GM12878 (cell line): Measurements from ENCODE around the gene IGSF8. TPM values are rescaled to one million over a fixed set of nuclear protein-coding genes. Genes with fewer than 3 reads are reported as not detected.

Experiments used
- ATAC-seq: fragments of 200-7000 bp; cut with Tn5 transposase; 3 replicates; pipeline ENCODE4 v1.9.1; 2020; ENCODE audit warnings: mild to moderate bottlenecking, moderate library complexity
- BruUV-seq: library from RNA; stranded (reverse); fragments of 400-500 nt; replicated peaks from 2 replicates; lab custom pipeline; 2021; lab: Mats Ljungman, UMichigan
- CTCF ChIA-PET: fragments of 300-600 bp; sonication (Branson Sonifier 250); formaldehyde crosslinking; extraction: SDS; loops from one replicate; lab custom pipeline; 2021; ENCODE audit warnings: inconsistent platforms; lab: Yijun Ruan, JAX
- POLR2A ChIA-PET: fragments of 350-600 bp; formaldehyde crosslinking; extraction: SDS; loops from one replicate; lab custom pipeline; 2021; ENCODE audit warnings: inconsistent platforms; lab: Charles Lee
- RAD21 ChIA-PET: fragments of 300-600 bp; sonication (Branson Sonifier 250); formaldehyde crosslinking; loops from one replicate; lab custom pipeline; 2023; ENCODE audit warnings: antibody characterized with exemption; ENCODE audit not compliant: unreplicated experiment; lab: Charles Lee
- SMC1A ChIA-PET: fragments of 300-600 bp; sonication (Branson Sonifier 250); formaldehyde crosslinking; loops from one replicate; lab custom pipeline; 2023; ENCODE audit not compliant: unreplicated experiment, uncharacterized antibody; lab: Charles Lee
- DNase-seq: peaks from one replicate; pipeline ENCODE4 v3.0.0-alpha.2; 2011; ENCODE audit warnings: low read depth, low spot score
- FAIRE-seq: peaks from 3 replicates; lab custom pipeline; 2011; peaks lifted over from hg19 to GRCh38; lab: Jason Lieb, UNC
- H2AFZ ChIP-seq: 2 replicates; pipeline ENCODE4 v1.6.0; 2011; ENCODE audit warnings: low read depth, low read length, control low read depth; ENCODE audit not compliant: control insufficient read depth
- H3K27ac ChIP-seq: 2 replicates; pipeline ENCODE4 v1.5.1; 2011; ENCODE audit warnings: control low read depth; ENCODE audit not compliant: control insufficient read depth, insufficient read depth
- H3K27me3 ChIP-seq, 2 experiments: replicated peaks in 1 of 2; 2 replicates each; pipeline versions ENCODE4 v1.6.0 to v1.6.1; 2011; ENCODE audit warnings: low read length in 1 of 2; ENCODE audit not compliant: control insufficient read depth in 2 of 2, insufficient read depth in 2 of 2
- H3K36me3 ChIP-seq, 2 experiments: 2 replicates each; pipeline ENCODE4 v1.5.1; 2011; ENCODE audit warnings: low read length in 1 of 2; ENCODE audit not compliant: control insufficient read depth in 2 of 2, insufficient read depth in 2 of 2
- H3K4me1 ChIP-seq: 2 replicates; pipeline ENCODE4 v1.6.1; 2011; ENCODE audit warnings: mild to moderate bottlenecking, low read length, moderate library complexity, mixed read lengths; ENCODE audit not compliant: control insufficient read depth, insufficient read depth
- H3K4me2 ChIP-seq: 2 replicates; pipeline ENCODE4 v1.6.0; 2011; ENCODE audit warnings: control low read depth; ENCODE audit not compliant: control insufficient read depth, insufficient read depth
- H3K4me3 ChIP-seq: fragments of 200-600 bp; sonication (generic); 2 replicates; pipeline ENCODE4 v1.5.1; 2016
- H3K79me2 ChIP-seq: 2 replicates; pipeline ENCODE4 v1.6.0; 2011; ENCODE audit warnings: low read length; ENCODE audit not compliant: control insufficient read depth, insufficient read depth
- H3K9ac ChIP-seq: 2 replicates; pipeline ENCODE4 v1.8.0; 2011; ENCODE audit warnings: low read length, control low read depth, mixed read lengths; ENCODE audit not compliant: control insufficient read depth, insufficient read depth
- H3K9me3 ChIP-seq: replicated peaks from 3 replicates; pipeline ENCODE4 v1.5.1; 2011; ENCODE audit warnings: mild to moderate bottlenecking, low read length; ENCODE audit not compliant: control insufficient read depth, insufficient read depth
- H4K20me1 ChIP-seq: 2 replicates; pipeline ENCODE4 v1.6.0; 2011; ENCODE audit not compliant: control insufficient read depth, insufficient read depth
- ASH2L ChIP-seq: fragments of 300-600, 200-600 bp; sonication (generic); IDR thresholded peaks from 2 replicates; pipeline ENCODE4 v1.6.1; 2017; ENCODE audit warnings: low read depth, mild to moderate bottlenecking, borderline replicate concordance
- CEBPB ChIP-seq, 2 experiments: fragments of 150-350 bp in 1 of 2; IDR thresholded peaks; 2 replicates each; pipeline ENCODE4 v1.6.1; 2012 to 2014; ENCODE audit warnings: low read depth in 2 of 2, low read length in 2 of 2, borderline replicate concordance in 1 of 2, inconsistent platforms in 1 of 2
- CREM ChIP-seq: IDR thresholded peaks from 2 replicates; pipeline ENCODE4 v1.6.1; 2014; ENCODE audit warnings: antibody characterized with exemption, low read depth
- CTCF ChIP-seq, 3 experiments: IDR thresholded peaks in 2 of 3; conservative IDR thresholded peaks in 1 of 3; 2 replicates each; pipeline ENCODE4 v1.5.1; 2011; ENCODE audit warnings: low read depth in 3 of 3, low read length in 3 of 3, mild to moderate bottlenecking in 3 of 3, control low read depth in 2 of 3, moderate library complexity in 2 of 3, inconsistent platforms in 1 of 3, mixed read lengths in 1 of 3; ENCODE audit not compliant: control insufficient read depth in 2 of 3, insufficient read depth in 1 of 3; ENCODE audit errors: extremely low read depth in 1 of 3
- EZH2 ChIP-seq: IDR thresholded peaks from 2 replicates; pipeline ENCODE4 v1.6.1; 2012; ENCODE audit warnings: low read depth, mild to moderate bottlenecking, control low read depth, inconsistent platforms, low read length, borderline replicate concordance; ENCODE audit not compliant: control insufficient read depth
- GABPA ChIP-seq: IDR thresholded peaks from 2 replicates; pipeline ENCODE4 v1.6.1; 2014; ENCODE audit warnings: antibody characterized with exemption, low read depth, mild to moderate bottlenecking, inconsistent platforms
- IKZF2 ChIP-seq, 2 experiments: fragments of 450-650 bp; IDR thresholded peaks; 2 replicates each; pipeline ENCODE4 v1.6.1; 2017; ENCODE audit warnings: mild to moderate bottlenecking in 2 of 2, moderate library complexity in 2 of 2
- KDM1A ChIP-seq: fragments of 200-600 bp; sonication (generic); IDR thresholded peaks from 2 replicates; pipeline ENCODE4 v1.6.1; 2016; ENCODE audit warnings: borderline replicate concordance
- SIN3A ChIP-seq: IDR thresholded peaks from 2 replicates; pipeline ENCODE4 v1.6.1; 2012; ENCODE audit warnings: low read depth, low read length, improper control_type of control experiment
- SMC3 ChIP-seq: IDR thresholded peaks from 2 replicates; pipeline ENCODE4 v1.6.1; 2011; ENCODE audit warnings: low read length, improper control_type of control experiment, borderline replicate concordance
- YY1 ChIP-seq: IDR thresholded peaks from 2 replicates; pipeline ENCODE4 v1.6.1; 2011; ENCODE audit warnings: low read depth, mild to moderate bottlenecking, low read length
- ZNF622 ChIP-seq: fragments of 450-650 bp; IDR thresholded peaks from 2 replicates; pipeline ENCODE4 v1.6.1; 2017; ENCODE audit warnings: mild to moderate bottlenecking, inconsistent platforms
- WGBS: methylation state at CpG from one replicate; pipeline ENCODE4 v1.1.6; 2016; ENCODE audit warnings: low lambda C conversion rate; ENCODE audit not compliant: insufficient replicate concordance, insufficient coverage; ENCODE audit errors: missing lambda C conversion rate; 5-methylcytosine and 5-hydroxymethylcytosine counted together
- in situ Hi-C: fragments of 300-500 bp; cut with MboI; formaldehyde crosslinking; loops from 9 replicates; pipeline ENCODE4 v1.14.3; 2018; ENCODE audit warnings: mixed read lengths
- intact Hi-C: fragments of 100-400 bp; cut with micrococcal nuclease; formaldehyde crosslinking; loops from one replicate; pipeline ENCODE4 v1.14.2; 2022; ENCODE audit not compliant: unreplicated experiment
- polyA plus RNA-seq, 11 experiments: library from polyadenylated mRNA; depleted of rRNA in 4 of 11; unstranded in 6 of 11; stranded (reverse) in 5 of 11; fragments of >200 nt; fragmentation: Nextera tagmentation in 4 of 11; fragmentation: Illumina TruSeq in 1 of 11; extraction: Ambion mirVana in 4 of 11; extraction: Trizol in 1 of 11; gene quantifications; 1 replicate in 1 of 11; 2 replicates in 10 of 11; pipeline versions ENCODE4 v1.2.1 to v1.2.3, GENCODE V29; 2011 to 2016; ENCODE audit warnings: inconsistent platforms in 2 of 11, missing spikeins in 2 of 11, low read depth in 1 of 11
- total RNA-seq, 4 experiments: library from RNA; depleted of rRNA in 3 of 4; stranded (reverse); fragments of >200 nt in 3 of 4; fragmentation: Illumina TruSeq in 1 of 4; extraction: Trizol in 1 of 4; gene quantifications; 2 replicates each; pipeline versions ENCODE4 v1.2.1 to v1.2.3, GENCODE V29; 2013 to 2021

The IGSF8 gene
- total and polyA plus RNA-seq, 10 of the 15 experiments (the other 5 are each of a cell fraction or from before 2014, with no cell fraction given): 0.64 to 24.7 (median 13.9) TPM

GRCh38 chr1:160108888-160109662, 10.7 kb upstream of the IGSF8 start:
- Histone ChIP-seq H2AFZ (no peak overlapping the region; the same call in 1 of the 2 replicates), H3K4me3 (no peak overlapping the region), H3K9me3 (no peaks in the 10 kb centered on the region), H3K79me2 (no peaks in the 10 kb centered on the region), H3K27me3 (no peaks in the 10 kb centered on the region; a peak in 1 of 4 replicates), H3K36me3 (no peaks in the 10 kb centered on the region), H3K4me1 (no peaks in the 10 kb centered on the region), H3K9ac (no peak overlapping the region), H3K4me2 (no peak overlapping the region), H4K20me1 (no peaks in the 10 kb centered on the region), H3K27ac (no peak overlapping the region)
- in situ Hi-C loops: no loop called here
- RAD21 ChIA-PET: interaction anchor here (0.8 to 2.2 kb wide), 3 partner anchors 8 to 269 kb away, joined by 3 to 14 read pairs (median 3); no protein-coding TSS in a partner anchor
- FAIRE-seq (peak; percentile 79), DNase-seq (no peak), ATAC-seq (peak; percentile 70)
- SMC1A ChIA-PET: interaction anchor here (1.0 to 2.7 kb wide), 4 partner anchors 13 to 267 kb away, joined by 3 to 19 read pairs (median 4); no protein-coding TSS in a partner anchor
- BruUV-seq: no TSS peak
- CTCF ChIA-PET: interaction anchor here (0.6 to 11.6 kb wide), 17 partner anchors 11 to 980 kb away, joined by 3 to 189 read pairs (median 4); partner anchors contain the start of genes IGSF8 and NECTIN4
- TF ChIP-seq KDM1A: no peak
- no peak for TF ChIP-seq YY1
- peak; percentile 32; the same call in 1 of the 2 replicates for TF ChIP-seq SMC3
- TF ChIP-seq ASH2L: no peak
- no peak for TF ChIP-seq EZH2
- no peak for TF ChIP-seq SIN3A
- TF ChIP-seq ZNF622: no peak
- peak in 1 of 2 experiments; percentile 36; a peak in 1 of 4 replicates for TF ChIP-seq CEBPB (IDR thresholded peaks at IDR 0.05; ENCODE audit: borderline replicate concordance in 1 of 2, low read depth in 2 of 2, low read length in 2 of 2)
- TF ChIP-seq IKZF2 (IDR thresholded peaks at IDR 0.05): no peak
- TF ChIP-seq CTCF (IDR thresholded peaks at IDR 0.05 in 2 of 3, conservative IDR thresholded peaks at IDR 0.05 in 1 of 3; ENCODE audit: control insufficient read depth in 2 of 3, extremely low read depth in 1 of 3, insufficient read depth in 1 of 3, low read depth in 3 of 3, low read length in 3 of 3): peak; percentile 38 to 72 (median 58)
- no peak for TF ChIP-seq CREM
- no peak for TF ChIP-seq GABPA
- intact Hi-C loops: loop anchor here (2.0 kb wide), 1 partner anchor 144 kb away; no protein-coding TSS in a partner anchor
- 10% methylated on average over 6 of the region's 6 CpGs for WGBS
- POLR2A ChIA-PET: interaction anchor here (0.8 kb wide), 1 partner anchor 80 kb away, joined by 4 read pairs; no protein-coding TSS in a partner anchor
